WERI-Rb-1 (cell line): ENCODE measurements around the gene MAPK12.

Source experiments
- DNase-seq: peaks from one replicate; pipeline ENCODE4 v3.0.0-alpha.2; 2020
- H3K27ac ChIP-seq: fragments of 250-450 bp; sonication (Bioruptor Pico); 2 replicates; pipeline ENCODE4 v1.5.1; 2020; ENCODE audit warnings: mild to moderate bottlenecking, moderate library complexity
- H3K27me3 ChIP-seq: fragments of 250-450 bp; sonication (Bioruptor Pico); 2 replicates; pipeline ENCODE4 v1.5.1; 2021; ENCODE audit warnings: mild to moderate bottlenecking, low read depth, moderate library complexity; ENCODE audit not compliant: insufficient read depth, severe bottlenecking
- H3K36me3 ChIP-seq: fragments of 250-450 bp; sonication (Bioruptor Pico); 2 replicates; pipeline ENCODE4 v1.5.1; 2020; ENCODE audit warnings: mild to moderate bottlenecking, moderate library complexity
- H3K4me3 ChIP-seq: 2 replicates; pipeline ENCODE4 v1.5.1; 2011; ENCODE audit warnings: low read depth, mild to moderate bottlenecking, control low read depth, low read length
- H3K9me3 ChIP-seq: fragments of 250-450 bp; sonication (Bioruptor Pico); 2 replicates; pipeline ENCODE4 v1.5.1; 2021; ENCODE audit warnings: mild to moderate bottlenecking, moderate library complexity; ENCODE audit not compliant: severe bottlenecking
- CTCF ChIP-seq: IDR thresholded peaks from 2 replicates; pipeline ENCODE4 v1.5.1; 2011; ENCODE audit warnings: low read depth, mild to moderate bottlenecking, control low read depth, inconsistent platforms, low read length

MAPK12 gene

GRCh38 chr22:50289942-50290630 is 28.6 kb upstream of the MAPK12 start:
- Histone ChIP-seq H3K9me3 (no peaks in the 10 kb centered on the region), H3K4me3 (no peak overlapping the region), H3K27ac (no peak overlapping the region), H3K36me3 (peaks cover 65% of the 10 kb centered on the region), H3K27me3 (no peaks in the 10 kb centered on the region)
- DNase-seq: no peak
- no peak for TF ChIP-seq CTCF

GRCh38 chr22:50289151-50289941 is 27.9 kb upstream of the MAPK12 start:
- no peak for DNase-seq
- H3K4me3 ChIP-seq: no peak overlapping the region
- H3K27me3 ChIP-seq: no peaks in the 10 kb centered on the region
- no peak overlapping the region for H3K27ac ChIP-seq
- H3K36me3 ChIP-seq: peaks cover 65% of the 10 kb centered on the region
- no peaks in the 10 kb centered on the region for H3K9me3 ChIP-seq
- TF ChIP-seq CTCF: no peak

GRCh38 chr22:50287731-50288130 is 26.2 kb upstream of the MAPK12 start:
- no peak for DNase-seq
- Histone ChIP-seq H3K27me3 (no peaks in the 10 kb centered on the region), H3K9me3 (no peaks in the 10 kb centered on the region), H3K27ac (no peak overlapping the region), H3K36me3 (peaks cover 70% of the 10 kb centered on the region), H3K4me3 (no peak overlapping the region)
- TF ChIP-seq CTCF: no peak

- no peak for TF ChIP-seq CTCF
- H3K9me3 ChIP-seq: no peaks in the 10 kb centered on the region
- DNase-seq: no peak
- no peaks in the 10 kb centered on the region for H3K27me3 ChIP-seq
- no peak overlapping the region for H3K4me3 ChIP-seq
- H3K36me3 ChIP-seq: peaks cover 75% of the 10 kb centered on the region
- no peak overlapping the region for H3K27ac ChIP-seq
These were observed 25.3 kb upstream of the MAPK12 start for GRCh38 chr22:50286701-50287318.

GRCh38 chr22:50286275-50286674 is 24.8 kb upstream of the MAPK12 start:
- TF ChIP-seq CTCF: no peak
- Histone ChIP-seq H3K27me3 (no peaks in the 10 kb centered on the region), H3K36me3 (peaks cover 78% of the 10 kb centered on the region), H3K27ac (no peak overlapping the region), H3K9me3 (no peaks in the 10 kb centered on the region), H3K4me3 (no peak overlapping the region)
- DNase-seq: no peak
